Stimulated activated memory B cell treated with anti-CD40 and anti-IgM and Interleukin-4, amounts not matched to agents 10 μg/mL and 1 μg/mL and 100 μg/mL, for 72 hours (primary cell): ENCODE data around the gene DYNLRB1.
"Not testable (repeated sequence)": the region's sequence is repeated elsewhere in the genome, so short reads cannot be mapped to it uniquely, and the experiment has no call there.

Experiments used
- ATAC-seq: fragments of 150-1000 bp; cut with Tn5 transposase; 2 replicates; pipeline ENCODE4 v1.10.0; 2021
- H3K27ac Mint-ChIP-seq: one replicate; pipeline ENCODE4 v1.8.0; 2022; ENCODE audit warnings: mild to moderate bottlenecking, mixed read lengths
- H3K27me3 Mint-ChIP-seq: one replicate; pipeline ENCODE4 v1.8.0; 2022; ENCODE audit warnings: mixed read lengths
- H3K36me3 Mint-ChIP-seq: one replicate; pipeline ENCODE4 v1.8.0; 2022; ENCODE audit warnings: mixed read lengths
- H3K4me1 Mint-ChIP-seq: one replicate; pipeline ENCODE4 v1.8.0; 2022; ENCODE audit warnings: mixed read lengths
- H3K4me3 Mint-ChIP-seq: one replicate; pipeline ENCODE4 v1.8.0; 2022; ENCODE audit warnings: mild to moderate bottlenecking, moderate library complexity, mixed read lengths
- H3K9me3 Mint-ChIP-seq: one replicate; pipeline ENCODE4 v1.8.0; 2022; ENCODE audit warnings: mixed read lengths

DYNLRB1 gene

GRCh38 chr20:34516247-34517113, at the start of gene DYNLRB1:
Gene DYNLRB1 (plus strand): TSS chr20:34516422. CDS start chr20:34516459, 37 bp downstream.
- Mint-ChIP-seq H3K36me3 (no peaks in the 10 kb centered on the region), H3K27ac (peak within 1 kb of the TSS; percentile 97), H3K27me3 (no peaks in the 10 kb centered on the region), H3K4me1 (peaks cover 49% of the 10 kb centered on the region), H3K4me3 (peak within 1 kb of the TSS; percentile 96), H3K9me3 (no peaks in the 10 kb centered on the region)
- peak; percentile 94 for ATAC-seq

GRCh38 chr20:34468951-34469350, 47.3 kb upstream of the DYNLRB1 start:
- peaks cover 41% of the 10 kb centered on the region for H3K36me3 Mint-ChIP-seq
- no peak overlapping the region for H3K27ac Mint-ChIP-seq
- no peak for ATAC-seq

GRCh38 chr20:34472246-34472925, 43.8 kb upstream of the DYNLRB1 start:
- ATAC-seq: no peak
- H3K36me3 Mint-ChIP-seq: peaks cover 31% of the 10 kb centered on the region
- no peak overlapping the region for H3K27ac Mint-ChIP-seq

More at GRCh38 chr20:34468951-34469350, 47.3 kb upstream of the DYNLRB1 start:
- H3K9me3 Mint-ChIP-seq: no peaks in the 10 kb centered on the region
- no peak overlapping the region for H3K4me3 Mint-ChIP-seq
- H3K27me3 Mint-ChIP-seq: no peaks in the 10 kb centered on the region
- H3K4me1 Mint-ChIP-seq: peaks cover 6% of the 10 kb centered on the region

GRCh38 chr20:34473262-34473883, 42.8 kb upstream of the DYNLRB1 start:
- Mint-ChIP-seq H3K9me3 (no peaks in the 10 kb centered on the region), H3K4me1 (peaks cover 9% of the 10 kb centered on the region), H3K36me3 (peaks cover 31% of the 10 kb centered on the region), H3K4me3 (no peak overlapping the region), H3K27me3 (no peaks in the 10 kb centered on the region), H3K27ac (no peak overlapping the region)
- ATAC-seq: peak; percentile 59

More at GRCh38 chr20:34472246-34472925, 43.8 kb upstream of the DYNLRB1 start:
- Mint-ChIP-seq H3K4me3 (no peak overlapping the region), H3K27me3 (no peaks in the 10 kb centered on the region), H3K9me3 (no peaks in the 10 kb centered on the region), H3K4me1 (peaks cover 9% of the 10 kb centered on the region)

- ATAC-seq: peak; percentile 88
- H3K4me1 Mint-ChIP-seq: peaks cover 9% of the 10 kb centered on the region
- H3K36me3 Mint-ChIP-seq: peaks cover 35% of the 10 kb centered on the region
- peak overlapping the region; percentile 67 for H3K27ac Mint-ChIP-seq
- no peak overlapping the region for H3K4me3 Mint-ChIP-seq
- no peaks in the 10 kb centered on the region for H3K9me3 Mint-ChIP-seq
- no peaks in the 10 kb centered on the region for H3K27me3 Mint-ChIP-seq
Measured at GRCh38 chr20:34475979-34476736, 40.1 kb upstream of the DYNLRB1 start.

- peaks cover 58% of the 10 kb centered on the region for H3K36me3 Mint-ChIP-seq
- no peak overlapping the region for H3K27ac Mint-ChIP-seq
- H3K27me3 Mint-ChIP-seq: no peaks in the 10 kb centered on the region
- H3K4me3 Mint-ChIP-seq: no peak overlapping the region
- ATAC-seq: no peak
- H3K4me1 Mint-ChIP-seq: peaks cover 9% of the 10 kb centered on the region
- no peaks in the 10 kb centered on the region for H3K9me3 Mint-ChIP-seq
Measured at GRCh38 chr20:34479627-34480026, 36.6 kb upstream of the DYNLRB1 start.

GRCh38 chr20:34482154-34482553, 34.1 kb upstream of the DYNLRB1 start:
- H3K36me3 Mint-ChIP-seq: peaks cover 57% of the 10 kb centered on the region
- not testable (repeated sequence) for H3K27me3 Mint-ChIP-seq

GRCh38 chr20:34483585-34484220, 32.5 kb upstream of the DYNLRB1 start:
- H3K27me3 Mint-ChIP-seq, H3K27ac Mint-ChIP-seq, H3K4me3 Mint-ChIP-seq, H3K9me3 Mint-ChIP-seq, ATAC-seq: not testable (repeated sequence)
- peaks cover 67% of the 10 kb centered on the region for H3K36me3 Mint-ChIP-seq
- H3K4me1 Mint-ChIP-seq: peaks cover 11% of the 10 kb centered on the region

More at GRCh38 chr20:34482154-34482553, 34.1 kb upstream of the DYNLRB1 start:
- not testable (repeated sequence) for H3K9me3 Mint-ChIP-seq, H3K4me1 Mint-ChIP-seq, H3K27ac Mint-ChIP-seq, ATAC-seq, H3K4me3 Mint-ChIP-seq

- Mint-ChIP-seq H3K27me3 (no peaks in the 10 kb centered on the region), H3K4me1 (peaks cover 11% of the 10 kb centered on the region), H3K27ac (no peak overlapping the region), H3K9me3 (no peaks in the 10 kb centered on the region), H3K4me3 (no peak overlapping the region), H3K36me3 (peaks cover 72% of the 10 kb centered on the region)
- no peak for ATAC-seq
Measured at GRCh38 chr20:34485068-34485634, 31.1 kb upstream of the DYNLRB1 start.

- H3K9me3 Mint-ChIP-seq: no peaks in the 10 kb centered on the region
- H3K4me3 Mint-ChIP-seq: no peak overlapping the region
- H3K36me3 Mint-ChIP-seq: peaks cover 69% of the 10 kb centered on the region
- no peak for ATAC-seq
- H3K27ac Mint-ChIP-seq: no peak overlapping the region
- no peaks in the 10 kb centered on the region for H3K27me3 Mint-ChIP-seq
- H3K4me1 Mint-ChIP-seq: peaks cover 24% of the 10 kb centered on the region
Measured at GRCh38 chr20:34491226-34491931, 24.8 kb upstream of the DYNLRB1 start.

- H3K27ac Mint-ChIP-seq: no peak overlapping the region
- no peaks in the 10 kb centered on the region for H3K27me3 Mint-ChIP-seq
- ATAC-seq: no peak
- H3K9me3 Mint-ChIP-seq: no peaks in the 10 kb centered on the region
- peaks cover 74% of the 10 kb centered on the region for H3K36me3 Mint-ChIP-seq
- no peak overlapping the region for H3K4me3 Mint-ChIP-seq
- H3K4me1 Mint-ChIP-seq: peaks cover 24% of the 10 kb centered on the region
Measured at GRCh38 chr20:34491932-34492509, 24.2 kb upstream of the DYNLRB1 start.

GRCh38 chr20:34493646-34494045, 22.6 kb upstream of the DYNLRB1 start:
- no peak overlapping the region for H3K4me3 Mint-ChIP-seq
- H3K27ac Mint-ChIP-seq: no peak overlapping the region
- no peaks in the 10 kb centered on the region for H3K27me3 Mint-ChIP-seq
- H3K36me3 Mint-ChIP-seq: peaks cover 79% of the 10 kb centered on the region
- peaks cover 18% of the 10 kb centered on the region for H3K4me1 Mint-ChIP-seq
- H3K9me3 Mint-ChIP-seq: peaks cover 3% of the 10 kb centered on the region
- no peak for ATAC-seq

- no peak overlapping the region for H3K27ac Mint-ChIP-seq
- no peak overlapping the region for H3K4me3 Mint-ChIP-seq
- H3K36me3 Mint-ChIP-seq: peaks cover 84% of the 10 kb centered on the region
- H3K9me3 Mint-ChIP-seq: peaks cover 9% of the 10 kb centered on the region
- no peaks in the 10 kb centered on the region for H3K27me3 Mint-ChIP-seq
- peaks cover 18% of the 10 kb centered on the region for H3K4me1 Mint-ChIP-seq
- ATAC-seq: no peak
Measured at GRCh38 chr20:34495307-34495706, 20.9 kb upstream of the DYNLRB1 start.
